GM21717 (cell line): ENCODE measurements around the gene TPM2.

ENCODE experiments used
- ATAC-seq: cut with Tn5 transposase; IDR thresholded peaks from one replicate; pipeline ENCODE4 v1.9.1; 2021; ENCODE audit warnings: mild to moderate bottlenecking, moderate library complexity; ENCODE audit not compliant: unreplicated experiment

TPM2 gene

GRCh38 chr9:35636135-35636876 is 53.4 kb downstream of the TPM2 start:
- ATAC-seq, result no peak

- no peak for ATAC-seq
Measured at GRCh38 chr9:35635730-35636129, 54.0 kb downstream of the TPM2 start.
